HG02763 (cell line): ENCODE results near the gene EFHC1.

ENCODE experiments used
- ATAC-seq: cut with Tn5 transposase; IDR thresholded peaks from one replicate; pipeline ENCODE4 v1.9.1; 2021; ENCODE audit warnings: mild to moderate bottlenecking, moderate library complexity; ENCODE audit not compliant: unreplicated experiment

EFHC1 gene

GRCh38 chr6:52516269-52516668, 96.1 kb downstream of the EFHC1 start:
- no peak for ATAC-seq

- ATAC-seq: no peak
Measured at GRCh38 chr6:52516943-52517342, 96.8 kb downstream of the EFHC1 start.

- ATAC-seq: peak; percentile 85
Measured at GRCh38 chr6:52517502-52518278, 97.5 kb downstream of the EFHC1 start.

DNA sequence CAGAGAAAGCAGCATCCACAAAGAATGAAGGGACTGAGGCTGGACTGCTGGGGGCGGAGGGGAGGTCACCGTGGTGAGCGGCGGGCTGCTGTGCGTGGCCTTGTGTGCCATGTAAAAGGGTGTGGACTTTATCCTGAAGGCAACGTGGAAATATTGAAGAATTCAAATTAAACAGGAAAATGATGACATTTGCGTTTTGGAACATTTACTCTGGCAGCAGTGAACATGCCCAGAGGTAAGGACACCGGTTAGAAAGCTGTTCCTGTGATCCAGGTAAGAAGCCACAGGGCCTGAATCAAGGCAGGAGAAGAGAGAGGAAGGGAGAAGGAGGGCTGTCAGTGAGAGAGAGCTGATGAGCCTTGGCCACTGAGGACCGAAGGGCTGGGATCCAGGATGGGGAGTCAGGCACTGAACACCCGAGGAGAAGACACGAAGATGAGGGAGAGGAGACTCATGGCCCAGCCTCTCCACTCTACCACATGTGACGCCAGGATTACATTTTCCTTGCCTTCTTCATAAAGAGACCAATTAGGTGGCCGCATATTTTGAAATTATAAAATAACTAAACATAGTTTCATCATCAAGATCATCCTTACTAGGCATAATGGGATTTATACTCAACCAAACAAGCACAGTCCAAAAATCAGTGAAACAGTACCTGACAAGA, 98.3 kb downstream of the EFHC1 start:
- ATAC-seq: no peak

DNA sequence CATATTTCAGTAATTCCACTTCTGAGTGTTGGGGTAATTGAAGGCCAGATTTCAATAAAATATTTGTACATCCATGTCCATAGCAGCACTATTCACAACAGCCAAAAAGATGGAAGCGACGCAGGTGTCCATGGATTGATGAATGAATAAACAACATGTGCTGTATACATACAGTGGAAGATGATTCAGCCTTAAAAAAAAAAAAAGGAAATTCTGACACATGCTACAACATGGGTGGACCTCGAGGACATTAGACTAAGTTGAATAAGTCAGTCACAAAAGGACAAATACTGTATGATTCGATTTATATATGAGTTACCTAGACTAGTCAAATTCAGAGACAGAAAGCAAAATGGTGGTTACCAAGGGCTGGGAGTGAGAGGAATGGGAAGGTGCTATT, 99.5 kb downstream of the EFHC1 start:
- ATAC-seq: no peak

DNA sequence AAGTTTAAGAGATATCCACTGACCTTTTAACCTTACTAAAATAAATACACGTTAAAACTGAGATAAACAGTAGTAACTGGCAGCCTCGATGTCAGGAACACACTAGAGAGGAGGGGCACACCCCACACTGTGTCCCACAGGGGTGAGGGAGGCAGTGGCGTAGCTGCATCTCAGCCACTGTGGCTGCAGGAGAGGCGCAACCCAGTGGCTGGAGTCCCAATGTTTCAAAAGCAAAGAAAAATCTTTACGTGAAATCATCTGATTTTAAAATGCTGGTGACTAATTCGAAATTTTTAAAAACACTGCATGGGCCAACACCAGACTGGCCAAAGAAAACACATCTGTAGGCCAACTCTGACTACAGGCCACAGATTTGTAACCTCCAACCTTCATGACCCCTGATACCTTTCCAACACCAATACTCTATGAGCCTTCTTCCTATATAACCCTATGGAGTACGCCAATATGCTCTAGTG, 102.0 kb downstream of the EFHC1 start:
- no peak for ATAC-seq

DNA sequence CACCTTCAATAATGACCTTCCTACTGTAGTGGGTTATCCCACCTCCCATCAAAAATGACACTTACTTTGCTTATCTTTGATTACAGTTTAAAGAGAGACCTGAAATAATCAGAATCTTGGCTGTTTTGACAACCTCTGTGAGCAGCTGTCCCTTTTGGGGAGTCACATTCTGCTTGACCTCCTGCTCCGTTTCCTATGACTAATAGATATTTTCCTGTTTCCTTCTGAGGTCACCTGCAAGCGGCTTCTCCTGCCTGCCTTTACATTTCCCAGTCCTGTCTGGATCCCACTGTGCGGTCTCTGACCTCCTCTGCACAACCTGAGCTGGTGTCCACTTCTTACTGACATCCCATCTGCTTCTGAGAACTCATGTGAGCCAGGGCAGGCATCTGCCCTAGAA, 102.5 kb downstream of the EFHC1 start:
- no peak for ATAC-seq

GRCh38 chr6:52523378-52524142, 103.4 kb downstream of the EFHC1 start:
- no peak for ATAC-seq

DNA sequence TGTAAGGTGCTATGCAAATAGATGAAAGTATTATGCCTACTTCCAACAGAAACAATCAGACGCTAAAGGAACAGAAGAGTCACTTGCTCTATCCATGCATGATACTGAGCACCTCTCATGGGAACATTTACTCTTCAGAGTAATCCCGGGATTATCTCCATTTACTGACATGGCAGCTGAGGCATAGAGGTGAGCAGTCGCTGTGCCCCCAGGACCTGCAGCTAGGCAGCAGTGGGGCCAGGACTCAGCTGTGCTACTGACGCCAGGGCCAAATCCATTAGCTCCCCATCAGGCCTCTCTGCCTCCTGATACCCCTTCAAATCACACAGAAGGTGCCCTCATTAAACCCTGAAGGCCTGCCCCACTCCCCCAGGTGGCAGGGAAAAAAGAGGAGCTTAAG, 104.8 kb downstream of the EFHC1 start:
- no peak for ATAC-seq

GRCh38 chr6:52526634-52527033, 106.5 kb downstream of the EFHC1 start:
- no peak for ATAC-seq

DNA sequence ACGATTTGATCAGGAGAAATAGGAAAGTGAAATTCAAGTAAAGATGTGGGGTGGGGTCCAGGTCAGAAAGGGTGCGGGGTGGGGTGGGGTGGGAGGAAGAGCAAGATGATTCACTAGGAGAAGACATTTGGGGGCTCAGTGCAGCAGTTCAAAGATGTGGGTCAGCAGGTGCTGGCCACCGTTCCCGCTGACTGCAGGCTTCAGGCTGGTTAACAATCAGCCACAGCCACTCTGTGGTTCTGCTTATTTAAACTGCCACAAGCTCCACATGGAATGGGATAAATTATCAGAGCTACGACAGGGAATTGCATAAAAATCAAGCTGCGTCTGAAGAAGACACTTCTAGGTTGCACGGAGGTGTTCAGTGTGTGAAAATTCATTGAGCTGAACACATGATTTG, 107.3 kb downstream of the EFHC1 start:
- no peak for ATAC-seq

GRCh38 chr6:52529311-52529710, 109.2 kb downstream of the EFHC1 start:
- ATAC-seq: no peak

GRCh38 chr6:52530351-52530750, 110.2 kb downstream of the EFHC1 start:
- ATAC-seq: no peak

GRCh38 chr6:52531396-52531795, 111.3 kb downstream of the EFHC1 start:
- no peak for ATAC-seq

- ATAC-seq: no peak
Measured at GRCh38 chr6:52531834-52532233, 111.7 kb downstream of the EFHC1 start.

GRCh38 chr6:52532457-52532856, 112.3 kb downstream of the EFHC1 start:
- ATAC-seq: no peak

GRCh38 chr6:52533491-52533890, 113.3 kb downstream of the EFHC1 start:
- no peak for ATAC-seq

DNA sequence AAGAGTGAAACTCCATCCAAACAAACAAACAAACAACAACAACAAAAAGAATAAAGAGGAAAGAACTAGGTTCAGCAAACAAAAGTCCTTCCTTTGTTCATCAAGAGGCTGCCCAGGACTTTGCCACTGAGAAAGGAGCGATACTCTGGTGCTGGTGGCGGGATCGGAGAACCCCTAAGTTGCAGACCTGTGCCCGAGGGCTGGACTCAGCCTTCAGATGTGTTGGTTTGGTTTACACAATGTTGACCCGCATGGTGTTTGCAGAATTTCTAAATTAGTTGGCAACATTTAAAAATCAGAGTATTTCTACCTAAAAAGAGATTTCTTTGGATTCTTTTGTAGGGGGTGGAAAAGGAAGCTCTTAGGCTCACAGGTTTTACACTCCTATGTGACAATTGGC, 114.2 kb downstream of the EFHC1 start:
- ATAC-seq: no peak

- no peak for ATAC-seq
Measured at GRCh38 chr6:52534966-52535390, 114.8 kb downstream of the EFHC1 start.

DNA sequence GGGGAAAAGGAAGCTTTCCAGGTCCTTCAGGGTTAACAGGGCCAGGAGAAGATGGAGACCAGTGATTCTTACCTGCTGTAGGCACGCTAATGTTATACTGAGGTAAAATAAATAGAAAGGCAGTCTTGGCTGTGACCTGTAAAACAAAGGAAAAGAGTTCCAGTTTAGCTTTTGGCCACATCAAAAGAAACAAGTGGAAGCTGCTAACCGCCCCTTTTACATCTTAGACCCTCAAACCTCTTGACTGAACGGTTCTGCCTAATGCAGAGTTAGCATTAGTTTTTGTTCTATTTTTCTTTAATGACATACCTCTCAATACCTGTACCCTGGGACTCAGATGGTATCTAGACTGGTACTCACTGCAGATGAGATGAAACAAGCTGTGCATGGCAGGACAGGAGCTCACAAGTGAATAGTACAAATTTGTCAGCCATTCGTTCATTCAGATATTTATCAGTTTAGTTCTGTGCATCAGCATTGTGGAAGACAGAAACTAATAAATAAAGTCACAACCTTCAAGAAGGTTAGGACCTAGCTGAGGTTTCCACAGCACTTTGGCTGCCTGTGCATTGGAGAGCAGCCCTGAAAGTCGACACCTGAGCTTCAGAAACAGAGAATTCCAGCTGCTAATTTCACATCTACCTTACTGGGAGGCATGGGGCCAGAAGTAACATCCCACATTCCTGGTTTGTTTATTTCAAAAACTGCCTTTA, 115.7 kb downstream of the EFHC1 start:
- peak; percentile 10 for ATAC-seq

- peak; percentile 33 for ATAC-seq
Measured at GRCh38 chr6:52536424-52536916, 116.3 kb downstream of the EFHC1 start.
